Chondrocyte (in vitro differentiated cells): ENCODE measurements around the gene CFAP157. TPM values are rescaled to one million over a fixed set of nuclear protein-coding genes. Genes with fewer than 3 reads are reported as not detected.

Experiments used
- DNase-seq: peaks from one replicate; pipeline ENCODE4 v3.0.0; 2021; ENCODE audit warnings: mixed read lengths, low spot score
- H3K27ac Mint-ChIP-seq: one replicate; pipeline ENCODE4 v1.8.0; 2021; ENCODE audit warnings: mild to moderate bottlenecking, moderate library complexity, mixed read lengths; ENCODE audit not compliant: unreplicated experiment
- H3K27me3 Mint-ChIP-seq: 2 replicates; pipeline ENCODE4 v1.8.0; 2021; ENCODE audit warnings: low read depth, mixed read lengths
- H3K36me3 Mint-ChIP-seq: 2 replicates; pipeline ENCODE4 v1.8.0; 2021; ENCODE audit warnings: low read depth, mixed read lengths
- H3K4me1 Mint-ChIP-seq: 2 replicates; pipeline ENCODE4 v1.8.0; 2021; ENCODE audit warnings: low read depth, mild to moderate bottlenecking, mixed read lengths
- H3K4me3 Mint-ChIP-seq: one replicate; pipeline ENCODE4 v1.8.0; 2021; ENCODE audit warnings: mild to moderate bottlenecking, moderate library complexity, mixed read lengths; ENCODE audit not compliant: unreplicated experiment
- H3K9me3 Mint-ChIP-seq: 2 replicates; pipeline ENCODE4 v1.8.0; 2021; ENCODE audit warnings: low read depth, mixed read lengths
- CTCF ChIP-seq: fragments of 200-600 bp; sonication (generic); IDR thresholded peaks from 2 replicates; pipeline ENCODE4 v1.5.0; 2021; ENCODE audit warnings: antibody characterized with exemption, mild to moderate bottlenecking, moderate library complexity
- total RNA-seq: library from RNA; stranded (reverse); gene quantifications from 3 replicates; pipeline ENCODE4 v1.2.1, GENCODE V29; 2021

The CFAP157 gene
- total RNA-seq, 1 donor from 2014 or later: not detected

- H3K4me1 Mint-ChIP-seq: peaks cover 13% of the 10 kb centered on the region
- H3K27ac Mint-ChIP-seq: no peak overlapping the region
- DNase-seq: no peak
- no peaks in the 10 kb centered on the region for H3K9me3 Mint-ChIP-seq
- H3K36me3 Mint-ChIP-seq: peaks cover 1% of the 10 kb centered on the region
- no peaks in the 10 kb centered on the region for H3K27me3 Mint-ChIP-seq
- H3K4me3 Mint-ChIP-seq: no peak overlapping the region
- TF ChIP-seq CTCF: no peak
Measured at GRCh38 chr9:127738666-127739065, 31.9 kb downstream of the CFAP157 start.

- TF ChIP-seq CTCF: no peak
- no peak for DNase-seq
- no peak overlapping the region for H3K27ac Mint-ChIP-seq
- no peaks in the 10 kb centered on the region for H3K27me3 Mint-ChIP-seq
- peaks cover 1% of the 10 kb centered on the region for H3K36me3 Mint-ChIP-seq
- peaks cover 5% of the 10 kb centered on the region for H3K4me1 Mint-ChIP-seq
- H3K4me3 Mint-ChIP-seq: no peak overlapping the region
- H3K9me3 Mint-ChIP-seq: no peaks in the 10 kb centered on the region
Measured at GRCh38 chr9:127739614-127740330, 33.0 kb downstream of the CFAP157 start.

- H3K4me1 Mint-ChIP-seq: no peaks in the 10 kb centered on the region
- no peaks in the 10 kb centered on the region for H3K27me3 Mint-ChIP-seq
- no peaks in the 10 kb centered on the region for H3K9me3 Mint-ChIP-seq
- no peak overlapping the region for H3K4me3 Mint-ChIP-seq
- H3K36me3 Mint-ChIP-seq: peaks cover 1% of the 10 kb centered on the region
- TF ChIP-seq CTCF: no peak
- no peak for DNase-seq
- H3K27ac Mint-ChIP-seq: no peak overlapping the region
Measured at GRCh38 chr9:127741831-127742434, 35.1 kb downstream of the CFAP157 start.

- TF ChIP-seq CTCF: no peak
- peaks cover 4% of the 10 kb centered on the region for H3K36me3 Mint-ChIP-seq
- no peaks in the 10 kb centered on the region for H3K4me1 Mint-ChIP-seq
- no peak overlapping the region for H3K27ac Mint-ChIP-seq
- no peak for DNase-seq
- H3K4me3 Mint-ChIP-seq: no peak overlapping the region
- H3K9me3 Mint-ChIP-seq: no peaks in the 10 kb centered on the region
- H3K27me3 Mint-ChIP-seq: no peaks in the 10 kb centered on the region
Measured at GRCh38 chr9:127742435-127743088, 35.8 kb downstream of the CFAP157 start.

GRCh38 chr9:127744398-127745110, 37.8 kb downstream of the CFAP157 start:
- H3K27ac Mint-ChIP-seq: no peak overlapping the region

More at GRCh38 chr9:127744398-127745110, 37.8 kb downstream of the CFAP157 start:
- TF ChIP-seq CTCF: no peak
- DNase-seq: no peak
- no peaks in the 10 kb centered on the region for H3K27me3 Mint-ChIP-seq
- H3K36me3 Mint-ChIP-seq: peaks cover 10% of the 10 kb centered on the region
- H3K9me3 Mint-ChIP-seq: no peaks in the 10 kb centered on the region
- no peaks in the 10 kb centered on the region for H3K4me1 Mint-ChIP-seq
- no peak overlapping the region for H3K4me3 Mint-ChIP-seq
